HEK293 (cell line): Measurements from ENCODE around the gene TAGLN2.

Experiments
- FEZF1 ChIP-seq: fragments of 450-650 bp; formaldehyde crosslinking; IDR thresholded peaks from 2 replicates; pipeline ENCODE4 v1.5.1; 2016; ENCODE audit warnings: missing biosample characterization, missing genetic modification characterization
- GLIS1 ChIP-seq: fragments of 450-650 bp; formaldehyde crosslinking; IDR thresholded peaks from 2 replicates; pipeline ENCODE4 v1.5.1; 2016; ENCODE audit warnings: missing biosample characterization, missing genetic modification characterization
- OVOL3 ChIP-seq: fragments of 450-650 bp; formaldehyde crosslinking; IDR thresholded peaks from 2 replicates; pipeline ENCODE4 v1.5.1; 2016; ENCODE audit warnings: missing biosample characterization, missing genetic modification characterization
- RBAK ChIP-seq: fragments of 450-650 bp; formaldehyde crosslinking; IDR thresholded peaks from 2 replicates; pipeline ENCODE4 v1.5.1; 2016; ENCODE audit warnings: missing biosample characterization, missing genetic modification characterization
- SCRT2 ChIP-seq: fragments of 450-650 bp; formaldehyde crosslinking; IDR thresholded peaks from 2 replicates; pipeline ENCODE4 v1.5.1; 2016; ENCODE audit warnings: missing biosample characterization, missing genetic modification characterization
- TRIM28 ChIP-seq: IDR thresholded peaks from 2 replicates; pipeline ENCODE4 v1.6.1; 2011; ENCODE audit warnings: low read length, control low read depth, borderline replicate concordance
- ZBTB1 ChIP-seq: fragments of 450-650 bp; formaldehyde crosslinking; IDR thresholded peaks from 2 replicates; pipeline ENCODE4 v1.5.1; 2016; ENCODE audit warnings: missing biosample characterization, missing genetic modification characterization
- ZBTB17 ChIP-seq: fragments of 450-650 bp; formaldehyde crosslinking; IDR thresholded peaks from 2 replicates; pipeline ENCODE4 v1.5.1; 2016; ENCODE audit warnings: missing biosample characterization, missing genetic modification characterization
- ZBTB48 ChIP-seq: fragments of 450-650 bp; formaldehyde crosslinking; IDR thresholded peaks from 2 replicates; pipeline ENCODE4 v1.5.1; 2016; ENCODE audit warnings: missing biosample characterization, missing genetic modification characterization
- ZBTB8A ChIP-seq: fragments of 450-650 bp; formaldehyde crosslinking; IDR thresholded peaks from 2 replicates; pipeline ENCODE4 v1.5.1; 2016; ENCODE audit warnings: missing biosample characterization, missing genetic modification characterization
- ZIC2 ChIP-seq: fragments of 450-650 bp; formaldehyde crosslinking; IDR thresholded peaks from 2 replicates; pipeline ENCODE4 v1.5.1; 2016; ENCODE audit warnings: missing biosample characterization, missing genetic modification characterization
- ZNF138 ChIP-seq: fragments of 450-650 bp; formaldehyde crosslinking; IDR thresholded peaks from 2 replicates; pipeline ENCODE4 v1.5.1; 2016; ENCODE audit warnings: missing biosample characterization, missing genetic modification characterization, borderline replicate concordance
- ZNF146 ChIP-seq: fragments of 450-650 bp; formaldehyde crosslinking; IDR thresholded peaks from 2 replicates; pipeline ENCODE4 v1.5.1; 2016; ENCODE audit warnings: missing biosample characterization, missing genetic modification characterization
- ZNF335 ChIP-seq: fragments of 450-650 bp; formaldehyde crosslinking; conservative IDR thresholded peaks from 2 replicates; pipeline ENCODE4 v1.5.1; 2016; ENCODE audit warnings: missing biosample characterization, missing genetic modification characterization
- ZNF366 ChIP-seq: fragments of 450-650 bp; formaldehyde crosslinking; conservative IDR thresholded peaks from 2 replicates; pipeline ENCODE4 v1.5.1; 2016; ENCODE audit warnings: missing biosample characterization, missing genetic modification characterization
- ZNF394 ChIP-seq: fragments of 450-650 bp; formaldehyde crosslinking; IDR thresholded peaks from 2 replicates; pipeline ENCODE4 v1.5.1; 2016; ENCODE audit warnings: missing biosample characterization, missing genetic modification characterization, mild to moderate bottlenecking, moderate library complexity, borderline replicate concordance
- ZNF600 ChIP-seq: fragments of 450-650 bp; formaldehyde crosslinking; IDR thresholded peaks from 2 replicates; pipeline ENCODE4 v1.5.1; 2016; ENCODE audit warnings: missing biosample characterization, missing genetic modification characterization
- ZNF654 ChIP-seq: fragments of 450-650 bp; formaldehyde crosslinking; IDR thresholded peaks from 2 replicates; pipeline ENCODE4 v1.5.1; 2016; ENCODE audit warnings: low read depth, missing biosample characterization, missing genetic modification characterization
- ZNF660 ChIP-seq: fragments of 450-650 bp; IDR thresholded peaks from 2 replicates; pipeline ENCODE4 v1.5.1; 2018; ENCODE audit warnings: missing biosample characterization, mild to moderate bottlenecking, missing genetic modification characterization
- ZNF670 ChIP-seq: fragments of 450-650 bp; formaldehyde crosslinking; IDR thresholded peaks from 2 replicates; pipeline ENCODE4 v1.5.1; 2016; ENCODE audit warnings: missing biosample characterization, missing genetic modification characterization, low read depth
- ZNF76 ChIP-seq: fragments of 450-650 bp; formaldehyde crosslinking; IDR thresholded peaks from 2 replicates; pipeline ENCODE4; 2016; ENCODE audit warnings: low read depth, missing biosample characterization, missing genetic modification characterization, borderline replicate concordance
- ZNF777 ChIP-seq: fragments of 450-650 bp; formaldehyde crosslinking; IDR thresholded peaks from 2 replicates; pipeline ENCODE4 v1.5.1; 2017; ENCODE audit warnings: missing biosample characterization, missing genetic modification characterization, borderline replicate concordance
- TF ChIP-seq, protein P1 (sequence below): sonication (generic); formaldehyde crosslinking; IDR thresholded peaks from 2 replicates; pipeline ENCODE4 v1.8.1; 2022; ENCODE audit warnings: mild to moderate bottlenecking, moderate library complexity, missing genetic modification reagents
- TF ChIP-seq, protein P2 (sequence below): fragments of 450-650 bp; formaldehyde crosslinking; IDR thresholded peaks from 2 replicates; pipeline ENCODE4 v1.5.1; 2016; ENCODE audit warnings: missing biosample characterization, missing genetic modification characterization, low read depth
- TF ChIP-seq, protein P3 (sequence below): fragments of 450-650 bp; formaldehyde crosslinking; IDR thresholded peaks from 2 replicates; pipeline ENCODE4 v1.5.1; 2016; ENCODE audit warnings: missing biosample characterization, missing genetic modification characterization, low read depth
- TF ChIP-seq, protein P4 (sequence below): fragments of 450-650 bp; formaldehyde crosslinking; IDR thresholded peaks from 2 replicates; pipeline ENCODE4 v1.5.1; 2016; ENCODE audit warnings: missing biosample characterization, missing genetic modification characterization
- TF ChIP-seq, protein P5 (sequence below): fragments of 450-650 bp; formaldehyde crosslinking; IDR thresholded peaks from 2 replicates; pipeline ENCODE4 v1.5.1; 2017; ENCODE audit warnings: missing biosample characterization, missing genetic modification characterization
- TF ChIP-seq, protein P6 (sequence below): fragments of 450-650 bp; IDR thresholded peaks from 2 replicates; pipeline ENCODE4 v1.5.1; 2018; ENCODE audit warnings: missing biosample characterization, missing genetic modification characterization

The TAGLN2 gene

DNA sequence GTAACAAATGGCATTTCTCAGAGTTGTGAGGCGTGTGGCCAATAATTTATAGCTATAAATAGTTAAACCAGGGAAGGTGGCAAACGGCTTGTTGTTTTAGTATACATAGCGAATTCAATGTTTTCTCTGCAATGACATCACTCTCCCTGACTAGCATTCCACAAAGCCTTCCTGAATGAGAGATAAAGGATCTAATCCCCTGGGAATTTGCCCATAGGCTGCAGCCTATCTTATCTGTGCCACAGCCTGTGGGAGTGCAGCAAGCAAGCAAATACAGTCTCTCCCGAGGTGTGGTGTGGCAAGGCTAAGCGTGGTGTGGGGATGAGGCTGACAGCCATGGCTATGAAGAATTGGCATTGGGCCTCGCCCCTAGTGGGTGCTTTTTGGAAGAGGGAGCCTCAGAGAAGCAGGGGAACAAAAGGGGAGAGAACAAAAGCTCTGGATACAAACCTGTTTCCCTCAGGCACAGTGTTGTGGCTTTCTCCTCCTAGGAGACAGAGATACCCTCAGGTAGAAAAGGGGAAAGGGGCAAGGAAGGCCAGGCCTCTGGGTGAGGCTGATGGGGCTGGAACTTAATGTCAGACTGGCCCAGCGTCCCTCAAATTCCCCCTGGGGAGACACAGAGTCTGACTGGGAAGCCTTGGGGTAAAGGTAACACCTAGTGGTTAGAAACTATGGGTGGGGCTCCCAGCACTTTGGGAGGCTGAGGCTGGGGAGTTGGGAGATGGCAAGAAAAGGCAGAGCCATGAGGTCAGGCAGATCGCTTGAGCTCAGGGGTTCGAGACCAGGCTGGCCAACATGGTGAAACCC lies 8.9 kb downstream of the TAGLN2 start (continued):
- peak; percentile 98 for TF ChIP-seq OVOL3 (tag by site-specific recombination)
- peak; percentile 91 for TF ChIP-seq SCRT2 (tag by site-specific recombination)
- TF ChIP-seq ZNF335, result peak; percentile 34; the same call in 1 of the 2 replicates
- no peak for TF ChIP-seq ZNF777
- TF ChIP-seq ZNF394 (tag by site-specific recombination), result peak; percentile 85; the same call in 1 of the 2 replicates
- TF ChIP-seq, protein P1, sequence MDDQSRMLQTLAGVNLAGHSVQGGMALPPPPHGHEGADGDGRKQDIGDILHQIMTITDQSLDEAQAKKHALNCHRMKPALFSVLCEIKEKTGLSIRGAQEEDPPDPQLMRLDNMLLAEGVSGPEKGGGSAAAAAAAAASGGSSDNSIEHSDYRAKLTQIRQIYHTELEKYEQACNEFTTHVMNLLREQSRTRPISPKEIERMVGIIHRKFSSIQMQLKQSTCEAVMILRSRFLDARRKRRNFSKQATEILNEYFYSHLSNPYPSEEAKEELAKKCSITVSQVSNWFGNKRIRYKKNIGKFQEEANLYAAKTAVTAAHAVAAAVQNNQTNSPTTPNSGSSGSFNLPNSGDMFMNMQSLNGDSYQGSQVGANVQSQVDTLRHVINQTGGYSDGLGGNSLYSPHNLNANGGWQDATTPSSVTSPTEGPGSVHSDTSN (CRISPR knock-in tag), result no peak
- no peak for TF ChIP-seq ZNF138
- TF ChIP-seq, protein P2, sequence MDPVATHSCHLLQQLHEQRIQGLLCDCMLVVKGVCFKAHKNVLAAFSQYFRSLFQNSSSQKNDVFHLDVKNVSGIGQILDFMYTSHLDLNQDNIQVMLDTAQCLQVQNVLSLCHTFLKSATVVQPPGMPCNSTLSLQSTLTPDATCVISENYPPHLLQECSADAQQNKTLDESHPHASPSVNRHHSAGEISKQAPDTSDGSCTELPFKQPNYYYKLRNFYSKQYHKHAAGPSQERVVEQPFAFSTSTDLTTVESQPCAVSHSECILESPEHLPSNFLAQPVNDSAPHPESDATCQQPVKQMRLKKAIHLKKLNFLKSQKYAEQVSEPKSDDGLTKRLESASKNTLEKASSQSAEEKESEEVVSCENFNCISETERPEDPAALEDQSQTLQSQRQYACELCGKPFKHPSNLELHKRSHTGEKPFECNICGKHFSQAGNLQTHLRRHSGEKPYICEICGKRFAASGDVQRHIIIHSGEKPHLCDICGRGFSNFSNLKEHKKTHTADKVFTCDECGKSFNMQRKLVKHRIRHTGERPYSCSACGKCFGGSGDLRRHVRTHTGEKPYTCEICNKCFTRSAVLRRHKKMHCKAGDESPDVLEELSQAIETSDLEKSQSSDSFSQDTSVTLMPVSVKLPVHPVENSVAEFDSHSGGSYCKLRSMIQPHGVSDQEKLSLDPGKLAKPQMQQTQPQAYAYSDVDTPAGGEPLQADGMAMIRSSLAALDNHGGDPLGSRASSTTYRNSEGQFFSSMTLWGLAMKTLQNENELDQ (tag by site-specific recombination), result no peak
- TF ChIP-seq FEZF1 (tag by site-specific recombination), result peak; percentile 96
- TF ChIP-seq, protein P3, sequence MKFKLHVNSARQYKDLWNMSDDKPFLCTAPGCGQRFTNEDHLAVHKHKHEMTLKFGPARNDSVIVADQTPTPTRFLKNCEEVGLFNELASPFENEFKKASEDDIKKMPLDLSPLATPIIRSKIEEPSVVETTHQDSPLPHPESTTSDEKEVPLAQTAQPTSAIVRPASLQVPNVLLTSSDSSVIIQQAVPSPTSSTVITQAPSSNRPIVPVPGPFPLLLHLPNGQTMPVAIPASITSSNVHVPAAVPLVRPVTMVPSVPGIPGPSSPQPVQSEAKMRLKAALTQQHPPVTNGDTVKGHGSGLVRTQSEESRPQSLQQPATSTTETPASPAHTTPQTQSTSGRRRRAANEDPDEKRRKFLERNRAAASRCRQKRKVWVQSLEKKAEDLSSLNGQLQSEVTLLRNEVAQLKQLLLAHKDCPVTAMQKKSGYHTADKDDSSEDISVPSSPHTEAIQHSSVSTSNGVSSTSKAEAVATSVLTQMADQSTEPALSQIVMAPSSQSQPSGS (tag by site-specific recombination), result peak; percentile 95
- no peak for TF ChIP-seq ZNF670 (tag by site-specific recombination)
- no peak for TF ChIP-seq RBAK (tag by site-specific recombination)
- peak; percentile 70 for TF ChIP-seq ZNF76 (tag by site-specific recombination)
- no peak for TF ChIP-seq ZBTB48 (tag by site-specific recombination)
- peak; percentile 94 for TF ChIP-seq ZBTB17 (tag by site-specific recombination)
- TF ChIP-seq ZBTB8A (tag by site-specific recombination), result peak; percentile 67
- TF ChIP-seq ZNF654 (tag by site-specific recombination), result peak; percentile 17; the same call in 1 of the 2 replicates
- TF ChIP-seq, protein P4, sequence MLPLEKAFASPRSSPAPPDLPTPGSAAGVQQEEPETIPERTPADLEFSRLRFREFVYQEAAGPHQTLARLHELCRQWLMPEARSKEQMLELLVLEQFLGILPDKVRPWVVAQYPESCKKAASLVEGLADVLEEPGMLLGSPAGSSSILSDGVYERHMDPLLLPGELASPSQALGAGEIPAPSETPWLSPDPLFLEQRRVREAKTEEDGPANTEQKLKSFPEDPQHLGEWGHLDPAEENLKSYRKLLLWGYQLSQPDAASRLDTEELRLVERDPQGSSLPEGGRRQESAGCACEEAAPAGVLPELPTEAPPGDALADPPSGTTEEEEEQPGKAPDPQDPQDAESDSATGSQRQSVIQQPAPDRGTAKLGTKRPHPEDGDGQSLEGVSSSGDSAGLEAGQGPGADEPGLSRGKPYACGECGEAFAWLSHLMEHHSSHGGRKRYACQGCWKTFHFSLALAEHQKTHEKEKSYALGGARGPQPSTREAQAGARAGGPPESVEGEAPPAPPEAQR (tag by site-specific recombination), result 0 out of 2 replicates have a peak, but pooled peaks have one; percentile 31
- TF ChIP-seq GLIS1, result peak; percentile 94
- TF ChIP-seq ZIC2, result peak; percentile 73
- peak; percentile 80 for TF ChIP-seq ZNF146 (tag by site-specific recombination)
- TF ChIP-seq ZNF600 (tag by site-specific recombination), result peak; percentile 82; the same call in 1 of the 2 replicates
- peak; percentile 84 for TF ChIP-seq ZBTB1
- peak; percentile 59; the same call in 1 of the 2 replicates for TF ChIP-seq TRIM28
- peak; percentile 99 for TF ChIP-seq ZNF366 (tag by site-specific recombination)
- TF ChIP-seq, protein P5, sequence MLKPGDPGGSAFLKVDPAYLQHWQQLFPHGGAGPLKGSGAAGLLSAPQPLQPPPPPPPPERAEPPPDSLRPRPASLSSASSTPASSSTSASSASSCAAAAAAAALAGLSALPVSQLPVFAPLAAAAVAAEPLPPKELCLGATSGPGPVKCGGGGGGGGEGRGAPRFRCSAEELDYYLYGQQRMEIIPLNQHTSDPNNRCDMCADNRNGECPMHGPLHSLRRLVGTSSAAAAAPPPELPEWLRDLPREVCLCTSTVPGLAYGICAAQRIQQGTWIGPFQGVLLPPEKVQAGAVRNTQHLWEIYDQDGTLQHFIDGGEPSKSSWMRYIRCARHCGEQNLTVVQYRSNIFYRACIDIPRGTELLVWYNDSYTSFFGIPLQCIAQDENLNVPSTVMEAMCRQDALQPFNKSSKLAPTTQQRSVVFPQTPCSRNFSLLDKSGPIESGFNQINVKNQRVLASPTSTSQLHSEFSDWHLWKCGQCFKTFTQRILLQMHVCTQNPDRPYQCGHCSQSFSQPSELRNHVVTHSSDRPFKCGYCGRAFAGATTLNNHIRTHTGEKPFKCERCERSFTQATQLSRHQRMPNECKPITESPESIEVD (tag by site-specific recombination), result peak; percentile 97
- TF ChIP-seq, protein P6, sequence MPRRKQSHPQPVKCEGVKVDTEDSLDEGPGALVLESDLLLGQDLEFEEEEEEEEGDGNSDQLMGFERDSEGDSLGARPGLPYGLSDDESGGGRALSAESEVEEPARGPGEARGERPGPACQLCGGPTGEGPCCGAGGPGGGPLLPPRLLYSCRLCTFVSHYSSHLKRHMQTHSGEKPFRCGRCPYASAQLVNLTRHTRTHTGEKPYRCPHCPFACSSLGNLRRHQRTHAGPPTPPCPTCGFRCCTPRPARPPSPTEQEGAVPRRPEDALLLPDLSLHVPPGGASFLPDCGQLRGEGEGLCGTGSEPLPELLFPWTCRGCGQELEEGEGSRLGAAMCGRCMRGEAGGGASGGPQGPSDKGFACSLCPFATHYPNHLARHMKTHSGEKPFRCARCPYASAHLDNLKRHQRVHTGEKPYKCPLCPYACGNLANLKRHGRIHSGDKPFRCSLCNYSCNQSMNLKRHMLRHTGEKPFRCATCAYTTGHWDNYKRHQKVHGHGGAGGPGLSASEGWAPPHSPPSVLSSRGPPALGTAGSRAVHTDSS, result 0 out of 2 replicates have a peak, but pooled peaks have one; percentile 48
- peak; percentile 93 for TF ChIP-seq ZNF660 (tag by site-specific recombination)
